HepG2 (cell line): ENCODE results near the gene MC1R. TPM values are rescaled to one million over a fixed set of nuclear protein-coding genes. Genes with fewer than 3 reads are reported as not detected.

Experiments
- AGO2 ChIP-seq: fragments of 200-400 bp; formaldehyde crosslinking; optimal IDR thresholded peaks from 2 replicates; pipeline ENCODE3; 2017; ENCODE audit warnings: mild to moderate bottlenecking, low read depth, low read length, moderate library complexity
- E2F2 ChIP-seq: sonication (generic); formaldehyde crosslinking; IDR thresholded peaks from 2 replicates; pipeline ENCODE4 v1.4.0; 2020; ENCODE audit warnings: missing genetic modification reagents, borderline replicate concordance
- ERF ChIP-seq: IDR thresholded peaks from 2 replicates; pipeline ENCODE4 v1.6.1; 2018; ENCODE audit warnings: missing biosample characterization, missing genetic modification reagents
- FOXP1 ChIP-seq, 2 experiments: fragments of 450-650 bp in 1 of 2; IDR thresholded peaks; 2 replicates each; pipeline ENCODE4 v1.6.1; 2017 to 2018; ENCODE audit warnings: antibody characterized with exemption in 1 of 2
- GATA4 ChIP-seq: sonication (generic); IDR thresholded peaks from 2 replicates; pipeline ENCODE4 v1.6.1; 2016; ENCODE audit warnings: antibody characterized with exemption, low read depth, borderline replicate concordance
- JUN ChIP-seq: sonication (generic); formaldehyde crosslinking; IDR thresholded peaks from 2 replicates; pipeline ENCODE4 v1.4.0; 2020; ENCODE audit warnings: mild to moderate bottlenecking, missing genetic modification reagents
- KDM6A ChIP-seq: IDR thresholded peaks from 2 replicates; pipeline ENCODE4 v1.6.1; 2016; ENCODE audit warnings: low read depth
- KLF6 ChIP-seq: IDR thresholded peaks from 2 replicates; pipeline ENCODE4 v1.8.0; 2016; ENCODE audit warnings: missing biosample characterization, missing genetic modification reagents
- MBD4 ChIP-seq: IDR thresholded peaks from 2 replicates; pipeline ENCODE4 v1.6.1; 2012; ENCODE audit warnings: low read length, inconsistent platforms, borderline replicate concordance
- MYC ChIP-seq: sonication (generic); formaldehyde crosslinking; IDR thresholded peaks from 2 replicates; pipeline ENCODE4 v1.9.0; 2021; ENCODE audit warnings: missing genetic modification reagents, borderline replicate concordance
- NCOA1 ChIP-seq: sonication (generic); formaldehyde crosslinking; IDR thresholded peaks from 2 replicates; pipeline ENCODE4 v1.9.0; 2021; ENCODE audit warnings: missing genetic modification reagents
- ZBTB43 ChIP-seq: sonication (generic); formaldehyde crosslinking; conservative IDR thresholded peaks from 2 replicates; pipeline ENCODE4 v1.4.0; 2020; ENCODE audit warnings: missing genetic modification reagents
- ZFP91 ChIP-seq: sonication (generic); formaldehyde crosslinking; IDR thresholded peaks from 2 replicates; pipeline ENCODE4 v1.9.0; 2022; ENCODE audit warnings: missing genetic modification reagents, mild to moderate bottlenecking, borderline replicate concordance
- ZKSCAN5 ChIP-seq: sonication (generic); formaldehyde crosslinking; IDR thresholded peaks from 2 replicates; pipeline ENCODE4 v1.5.1; 2020; ENCODE audit warnings: mild to moderate bottlenecking, missing genetic modification reagents
- ZNF20 ChIP-seq: sonication (generic); formaldehyde crosslinking; IDR thresholded peaks from 2 replicates; pipeline ENCODE4 v1.4.0; 2020; ENCODE audit warnings: mild to moderate bottlenecking, moderate library complexity, missing genetic modification reagents
- ZNF556 ChIP-seq: sonication (generic); formaldehyde crosslinking; IDR thresholded peaks from 2 replicates; pipeline ENCODE4 v1.4.0; 2020; ENCODE audit warnings: mild to moderate bottlenecking, missing genetic modification reagents, borderline replicate concordance
- ZNF574 ChIP-seq: sonication (generic); formaldehyde crosslinking; IDR thresholded peaks from 2 replicates; pipeline ENCODE4 v1.4.0; 2020; ENCODE audit warnings: missing genetic modification reagents
- ZNF607 ChIP-seq: sonication (generic); formaldehyde crosslinking; IDR thresholded peaks from 2 replicates; pipeline ENCODE4 v1.5.1; 2020; ENCODE audit warnings: missing genetic modification reagents, mild to moderate bottlenecking, borderline replicate concordance
- ZNF639 ChIP-seq: conservative IDR thresholded peaks from 2 replicates; pipeline ENCODE4 v1.6.1; 2018; ENCODE audit warnings: missing genetic modification reagents
- ZNF709 ChIP-seq: sonication (generic); formaldehyde crosslinking; IDR thresholded peaks from 2 replicates; pipeline ENCODE4 v1.5.0; 2020; ENCODE audit warnings: mild to moderate bottlenecking, missing genetic modification reagents
- ZNF724P ChIP-seq: sonication (generic); formaldehyde crosslinking; IDR thresholded peaks from 2 replicates; pipeline ENCODE4 v1.8.0; 2022; ENCODE audit warnings: missing genetic modification reagents, borderline replicate concordance
- polyA plus RNA-seq, 8 experiments: library from polyadenylated mRNA; depleted of rRNA in 3 of 8; stranded (reverse) in 7 of 8; unstranded in 1 of 8; fragments of >200 nt; fragmentation: Illumina TruSeq in 4 of 8; extraction: Trizol in 4 of 8; gene quantifications; 2 replicates each; pipeline versions ENCODE4 v1.2.1 to v1.2.3, GENCODE V29; 2011 to 2016; ENCODE audit warnings: low read depth in 4 of 8, missing spikeins in 1 of 8, mixed read lengths in 1 of 8; ENCODE audit not compliant: insufficient read depth in 1 of 8
- total RNA-seq, 5 experiments: library from RNA; depleted of rRNA; stranded (reverse); fragments of >200 nt; fragmentation: Illumina TruSeq; extraction: Trizol; gene quantifications; 2 replicates each; pipeline ENCODE4 v1.2.3, GENCODE V29; 2016; ENCODE audit warnings: low read depth in 1 of 5

Gene MC1R
- total and polyA plus RNA-seq, 2 of the 13 experiments (the other 11 are each of a cell fraction or from before 2014, with no cell fraction given) = 9.1 to 14.8 TPM

- TF ChIP-seq ZNF639 (CRISPR knock-in tag) (no peak; the same call in 1 of the 2 replicates), ZNF709 (CRISPR knock-in tag) (no peak), KLF6 (CRISPR knock-in tag) (no peak), ZBTB43 (CRISPR knock-in tag) (peak; percentile 91), ZNF556 (CRISPR knock-in tag) (peak; percentile 47; the same call in 1 of the 2 replicates), ZNF724P (CRISPR knock-in tag) (peak; percentile 83; the same call in 1 of the 2 replicates), ZNF574 (CRISPR knock-in tag) (peak; percentile 89), AGO2 (peak; percentile 94), NCOA1 (CRISPR knock-in tag) (no peak), GATA4 (no peak), ZKSCAN5 (CRISPR knock-in tag) (no peak), JUN (peak; percentile 89), ZNF607 (CRISPR knock-in tag) (no peak), ZNF20 (CRISPR knock-in tag) (peak; percentile 90; the same call in 1 of the 2 replicates), MYC (peak; percentile 86), ZFP91 (peak; percentile 95), ERF (CRISPR knock-in tag) (peak; percentile 78), MBD4 (no peak), KDM6A (peak; percentile 75), E2F2 (CRISPR knock-in tag) (peak; percentile 78; the same call in 1 of the 2 replicates), FOXP1 (IDR thresholded peaks at IDR 0.05) (no peak), FOXP1 (CRISPR knock-in tag; IDR thresholded peaks at IDR 0.05) (no peak)
These were observed 3.1 kb upstream of the MC1R start (continued) for GRCh38 chr16:89915303-89916232.
